GM19043 (cell line): ENCODE measurements around the gene FIBCD1.

Experiments
- ATAC-seq: cut with Tn5 transposase; IDR thresholded peaks from one replicate; pipeline ENCODE4 v1.9.1; 2021; ENCODE audit warnings: low read depth; ENCODE audit not compliant: unreplicated experiment

Gene FIBCD1

DNA sequence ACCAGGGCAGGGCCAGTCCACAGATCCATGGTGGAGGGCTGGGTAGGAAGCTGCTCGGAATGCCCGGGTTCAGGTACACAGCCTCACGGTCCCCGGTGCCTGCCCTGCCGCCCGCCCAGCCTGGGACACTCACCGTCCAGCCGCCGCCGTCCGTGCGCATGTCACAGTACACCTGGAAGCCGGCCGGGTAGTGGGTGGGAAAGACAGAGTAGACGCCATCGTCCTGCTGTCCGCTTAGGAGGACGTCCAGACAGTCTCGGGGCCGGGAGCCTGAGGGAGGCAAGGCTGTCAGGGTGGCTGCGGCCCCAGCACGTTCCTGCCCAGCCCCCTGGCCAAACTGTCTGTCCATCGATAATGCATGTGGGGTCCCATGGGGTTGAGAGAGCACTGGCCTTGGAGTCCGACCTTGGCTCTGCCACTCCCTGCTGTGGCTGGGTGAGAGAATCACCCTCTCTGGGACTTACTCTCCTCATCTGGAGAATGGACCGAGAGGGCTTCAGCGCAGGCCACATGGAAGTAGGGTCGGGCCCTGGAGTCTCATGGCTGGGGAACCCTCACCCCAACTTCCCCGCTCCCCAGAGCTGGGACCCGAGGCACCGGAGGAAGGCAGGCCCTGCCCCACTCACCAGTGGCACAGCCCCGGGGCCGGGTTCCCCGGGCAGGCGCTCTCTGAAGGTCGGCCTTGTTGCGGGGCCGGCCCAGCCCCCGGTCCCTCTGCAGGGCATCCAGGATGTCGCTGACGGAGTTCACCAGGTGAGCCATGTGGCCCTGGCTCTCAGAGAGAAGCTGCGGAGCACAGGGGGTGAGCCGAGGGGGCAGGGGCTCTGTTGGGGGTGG is 15.2 kb downstream of the FIBCD1 start:
- ATAC-seq: no peak

DNA sequence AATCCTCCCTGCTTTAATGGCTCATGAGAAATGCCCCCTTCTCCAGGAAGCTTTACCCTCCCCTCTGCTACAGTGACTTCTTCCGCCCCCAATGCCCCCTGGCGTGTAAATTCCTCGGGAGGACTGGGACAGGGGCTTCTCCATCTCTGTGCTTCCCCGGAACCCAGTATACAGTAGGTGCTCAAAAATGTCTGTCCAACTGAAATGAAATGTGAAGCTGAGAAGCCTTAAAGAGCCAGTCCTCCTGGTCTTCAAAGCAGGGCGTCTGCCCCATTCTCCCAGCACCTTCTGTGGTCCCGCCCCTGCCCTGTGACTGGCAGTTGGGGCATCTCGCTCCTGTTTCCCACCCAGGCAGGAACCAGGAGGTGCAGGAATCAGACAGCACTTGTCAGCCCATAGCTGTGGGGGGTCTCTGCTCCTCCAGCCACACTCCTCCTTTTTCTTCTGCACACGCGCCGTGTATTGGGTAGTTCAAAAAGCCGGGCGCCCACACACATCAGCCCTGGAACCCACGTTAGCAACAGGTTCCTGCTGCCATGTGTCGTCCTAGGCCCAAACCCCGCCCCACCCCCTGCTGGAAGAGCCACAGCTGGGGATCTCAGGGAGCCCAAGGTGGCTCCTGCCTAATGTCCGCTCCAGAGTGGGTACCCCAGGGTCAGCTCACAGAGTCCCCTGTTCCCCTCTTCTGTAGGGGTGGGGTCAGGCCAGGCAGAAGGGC is 16.0 kb downstream of the FIBCD1 start:
- ATAC-seq: no peak

DNA sequence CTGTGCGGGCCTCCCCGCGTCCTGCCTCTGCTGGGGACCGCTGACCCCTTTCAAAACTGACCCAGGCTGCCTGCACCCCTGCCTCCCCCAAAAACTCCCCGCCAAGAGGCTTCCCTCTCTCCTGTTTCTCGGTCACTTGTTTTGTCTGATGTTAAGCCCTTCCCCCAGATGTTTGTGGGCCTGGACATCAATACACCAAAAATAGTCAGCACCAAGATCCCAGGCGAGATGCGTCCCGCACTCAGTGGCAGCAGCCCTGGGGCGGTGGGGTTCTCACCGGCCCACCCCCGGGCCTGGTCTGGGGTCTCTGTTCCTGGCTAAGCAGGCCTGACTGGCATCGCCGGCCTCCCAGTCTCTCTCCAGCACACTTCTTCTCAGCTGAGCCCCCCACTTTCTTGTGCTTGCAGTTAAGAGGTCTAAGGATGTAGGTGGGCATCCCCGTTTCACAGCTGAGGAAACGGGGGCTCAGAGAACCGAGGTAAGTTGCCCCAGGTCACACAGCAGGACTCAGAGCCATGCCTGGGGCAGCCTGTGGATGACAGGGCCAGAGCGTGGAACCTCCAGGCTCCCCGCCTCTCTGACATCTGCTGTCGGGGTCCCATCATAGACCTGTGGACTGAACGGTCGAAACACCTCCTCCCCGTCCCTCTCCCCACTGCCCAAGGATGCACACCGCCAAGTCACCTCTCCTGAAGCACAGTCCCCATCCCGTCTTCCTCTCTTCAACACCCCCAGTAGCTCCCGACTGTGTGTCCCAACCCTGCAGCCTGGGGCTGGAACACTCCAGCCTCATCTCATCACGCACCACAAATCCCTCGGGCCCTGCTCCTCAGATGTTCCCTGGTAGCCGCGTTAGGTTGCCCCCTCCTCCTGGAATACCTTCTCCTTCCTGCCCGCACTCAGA is 16.8 kb downstream of the FIBCD1 start:
- ATAC-seq: no peak

DNA sequence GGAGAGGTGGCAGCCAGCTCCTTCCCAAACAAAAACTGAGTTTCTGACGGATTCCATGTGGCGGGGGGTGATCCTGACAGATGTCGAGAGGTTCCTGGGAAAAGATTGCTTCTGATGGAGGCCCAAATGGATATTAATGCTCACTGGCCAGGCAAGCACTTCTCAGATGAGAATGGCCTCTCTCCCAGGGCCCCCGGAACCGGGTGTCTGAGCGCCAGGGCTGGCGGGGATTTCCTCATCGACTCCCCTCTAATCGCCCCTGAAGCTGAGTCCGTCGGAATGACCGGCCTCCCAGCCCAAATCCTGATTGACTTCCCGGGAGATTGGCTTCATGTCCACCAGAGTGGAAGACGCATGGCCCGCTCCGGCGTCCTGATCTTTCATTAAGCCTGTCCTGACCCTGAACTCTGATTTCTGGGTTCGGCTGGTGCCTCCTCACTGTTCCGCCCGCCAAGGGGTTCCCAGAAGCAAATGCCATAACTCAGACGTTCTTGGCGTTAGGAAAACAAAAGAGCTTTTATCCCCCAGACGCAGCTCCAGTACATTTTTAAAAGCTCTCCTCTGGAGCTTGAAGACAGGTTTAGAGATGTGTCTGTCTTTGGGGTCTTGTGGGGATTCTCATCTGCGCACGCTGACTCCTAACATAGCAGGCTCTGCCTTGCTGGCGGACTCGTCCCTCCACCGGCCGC is 17.6 kb downstream of the FIBCD1 start:
- no peak for ATAC-seq

DNA sequence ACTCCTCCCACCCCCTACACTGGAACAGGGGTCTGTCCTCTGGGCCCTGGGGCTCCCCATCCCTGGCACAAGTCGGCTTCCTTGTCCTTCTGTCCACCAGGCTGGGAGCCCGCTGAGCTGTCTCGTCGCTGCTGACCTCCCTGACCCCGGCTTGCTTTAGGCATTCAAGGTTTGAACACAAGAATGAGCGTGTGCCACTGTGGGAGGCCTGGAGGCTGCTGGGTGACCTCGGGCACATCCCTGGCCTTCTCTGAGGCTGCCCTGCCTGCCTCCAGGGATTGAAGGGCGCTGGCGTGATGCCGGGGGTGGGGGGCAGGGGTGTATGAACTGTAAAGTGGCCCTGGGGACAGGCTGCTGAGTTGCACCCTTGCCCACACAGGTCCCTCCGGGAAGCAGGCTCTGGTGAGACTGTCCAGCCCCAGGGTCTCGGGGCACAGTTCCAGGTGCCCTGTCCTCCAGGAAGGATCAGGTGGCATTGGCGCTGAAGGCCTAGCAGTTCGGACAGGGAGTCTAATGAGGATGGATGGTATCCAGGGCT is 18.2 kb downstream of the FIBCD1 start:
- no peak for ATAC-seq

DNA sequence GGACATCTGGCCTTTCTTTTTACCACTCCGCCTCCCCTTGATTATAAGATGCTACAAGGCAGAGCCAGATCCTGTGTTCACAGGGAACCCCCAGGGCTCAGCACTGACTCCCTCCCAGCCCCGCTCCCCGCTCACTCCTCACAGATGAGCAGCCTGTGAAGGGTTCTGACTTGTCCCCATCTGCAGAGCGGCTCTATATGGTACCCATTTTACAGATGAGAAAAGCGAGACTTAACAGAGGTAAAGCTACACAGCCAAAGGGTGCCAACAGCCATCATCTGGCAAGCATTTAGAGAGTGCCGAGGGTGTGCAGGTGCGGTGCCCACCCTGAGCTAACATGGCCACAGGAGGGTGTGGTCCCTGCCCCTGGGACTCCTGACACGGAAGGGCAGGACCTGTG is 18.8 kb downstream of the FIBCD1 start:
- no peak for ATAC-seq

DNA sequence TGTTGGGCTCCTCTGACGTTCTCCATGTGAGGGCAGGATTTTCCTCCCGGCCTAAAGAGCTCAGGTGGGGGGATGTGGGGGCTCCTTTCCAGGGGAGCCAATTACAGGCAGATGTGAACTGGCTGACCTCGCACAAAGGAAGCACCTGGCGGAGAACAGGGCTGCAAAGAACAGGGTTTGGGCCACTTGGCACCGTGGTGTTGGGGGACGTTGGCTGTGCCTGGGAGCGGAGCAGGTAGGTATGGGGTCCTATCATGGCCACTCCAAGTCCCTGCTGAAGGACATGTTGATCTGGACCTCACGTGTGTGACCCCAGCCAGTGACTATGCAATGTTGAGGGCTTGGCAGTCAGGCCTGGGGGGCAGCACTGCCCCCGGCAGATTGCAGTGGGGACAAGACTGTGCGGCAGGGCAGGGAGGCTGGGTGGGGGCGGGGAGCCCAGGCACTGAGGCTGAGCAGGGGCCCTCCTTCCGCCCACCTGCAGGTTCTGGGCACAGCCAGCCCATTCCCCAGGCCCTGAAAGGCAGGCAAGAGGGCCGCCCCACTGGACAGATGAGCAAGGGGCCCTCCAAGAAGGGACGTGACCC is 19.4 kb downstream of the FIBCD1 start:
- ATAC-seq: no peak

DNA sequence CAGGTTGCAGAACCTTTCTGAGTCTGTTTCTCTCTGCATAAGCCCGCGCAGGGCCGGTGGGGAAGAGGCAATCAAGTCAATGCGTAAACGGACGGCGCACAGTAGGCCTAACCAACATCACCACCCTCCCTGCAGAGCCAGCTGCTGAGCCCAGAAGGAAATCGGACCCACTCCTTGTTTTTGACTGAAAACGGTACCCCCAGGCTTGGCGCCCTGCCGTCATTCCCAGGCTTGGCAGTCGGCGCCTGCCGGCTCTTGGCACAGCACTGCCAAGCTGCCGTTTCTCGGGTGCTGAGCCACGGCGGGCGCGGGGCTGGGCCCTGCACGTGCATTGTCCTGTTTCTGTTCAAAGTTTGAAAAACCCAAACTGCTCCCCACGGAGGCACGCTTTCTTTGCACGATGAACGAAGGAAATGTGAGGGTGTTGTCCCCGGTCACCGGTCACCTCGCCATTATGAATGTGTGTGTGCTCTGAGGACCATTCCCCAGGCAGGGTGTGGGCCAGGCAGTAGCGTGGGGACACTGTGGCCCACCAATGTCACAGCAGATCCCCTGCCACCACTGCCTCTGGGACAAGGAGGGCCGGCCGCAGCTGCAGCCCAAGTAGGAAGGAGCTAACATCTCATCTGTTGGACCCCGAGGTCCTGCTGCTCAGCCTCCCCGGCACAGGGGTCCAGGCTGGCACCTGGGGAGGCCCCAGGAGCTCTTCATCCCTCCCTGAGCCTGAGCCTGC is 20.1 kb downstream of the FIBCD1 start:
- no peak for ATAC-seq

DNA sequence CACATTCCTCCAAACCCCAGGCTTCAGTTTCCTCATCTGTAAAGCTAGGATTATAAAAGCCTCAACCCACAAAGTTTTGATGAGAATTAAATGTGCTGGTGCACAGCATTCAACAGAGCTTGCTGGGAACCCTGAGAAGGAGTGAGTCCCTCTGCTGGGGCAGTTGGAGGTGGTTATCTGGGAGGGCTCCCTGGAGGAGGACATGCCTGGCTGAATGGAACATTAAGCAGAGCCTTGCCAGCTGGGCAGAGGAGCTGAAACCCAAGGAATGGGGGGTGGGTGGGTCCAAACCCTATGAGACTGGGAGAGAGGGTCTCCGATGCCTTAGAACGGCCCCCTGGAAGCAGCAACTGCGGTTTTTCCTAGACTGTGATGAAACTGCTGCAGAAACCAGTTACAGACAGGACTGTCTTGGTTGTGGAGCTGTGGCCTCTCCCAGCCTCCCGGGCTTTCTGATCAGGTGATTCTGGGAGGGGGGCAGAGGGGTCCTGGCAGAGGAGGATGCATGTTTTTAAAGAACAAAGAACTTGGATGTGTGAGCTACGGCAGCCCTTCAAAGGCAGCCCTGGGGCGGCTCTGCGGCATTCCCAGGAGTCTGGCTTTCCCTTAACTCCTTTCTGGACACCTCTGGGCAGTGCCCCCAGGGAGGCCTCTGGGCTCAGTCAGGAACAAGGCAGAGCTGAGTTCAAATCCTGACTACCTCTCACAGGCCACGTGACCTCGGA is 20.8 kb downstream of the FIBCD1 start:
- ATAC-seq: no peak

DNA sequence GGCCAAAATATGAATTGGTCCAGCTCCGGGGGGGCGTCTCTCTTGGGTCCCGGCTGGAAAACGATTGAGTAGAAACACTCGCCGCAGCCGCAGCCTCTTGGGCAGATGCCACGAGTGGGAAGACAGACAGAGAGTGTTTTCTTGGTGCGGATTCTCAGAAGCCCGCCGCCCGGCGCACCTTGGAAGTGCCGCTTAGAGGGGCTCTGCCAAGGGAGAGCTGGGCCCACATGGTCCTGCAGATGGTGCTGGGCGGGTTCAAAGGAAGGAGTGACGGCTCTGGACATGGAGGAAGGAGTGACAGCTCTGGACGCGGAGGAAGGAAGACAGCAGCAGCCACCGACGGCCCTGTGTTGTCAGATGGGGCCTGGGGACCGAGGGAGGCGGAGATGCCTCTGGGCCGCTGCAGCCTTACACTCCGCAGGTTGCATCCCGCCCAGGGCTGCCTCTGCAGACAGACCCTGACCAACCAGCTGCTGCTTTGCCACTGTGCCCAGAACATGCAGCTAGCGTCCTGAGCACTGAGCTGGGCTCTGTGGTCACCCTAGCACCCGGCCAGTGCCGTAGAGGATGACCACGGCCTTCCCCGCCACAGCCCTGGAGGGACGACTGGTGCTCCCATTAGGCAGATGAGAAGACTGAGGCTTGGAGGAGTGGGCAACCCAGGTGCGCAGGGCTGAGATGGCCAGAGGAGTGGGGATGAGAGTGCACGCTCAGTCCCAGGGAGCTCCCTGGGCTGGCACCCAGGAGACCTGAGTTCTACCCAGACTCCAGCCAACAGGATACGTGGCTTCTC is 21.7 kb downstream of the FIBCD1 start:
- ATAC-seq: no peak

DNA sequence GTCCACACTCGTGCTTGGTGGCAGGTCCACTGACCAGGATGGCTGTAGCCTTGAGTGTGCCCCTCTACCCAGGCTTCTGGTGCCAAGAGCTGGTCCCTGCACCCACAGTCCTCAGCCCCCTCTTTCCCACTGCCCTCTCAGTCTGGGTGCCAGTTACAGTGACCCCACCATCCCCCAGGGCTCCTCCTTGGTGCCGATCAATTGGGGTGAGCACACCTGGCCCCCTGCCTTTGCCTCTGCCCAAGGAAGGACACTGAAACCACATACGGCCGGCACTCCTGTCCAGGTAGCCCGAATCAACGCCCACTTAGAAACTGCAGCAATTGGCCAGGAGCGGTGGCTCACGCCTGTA is 24.0 kb downstream of the FIBCD1 start:
- ATAC-seq: no peak

DNA sequence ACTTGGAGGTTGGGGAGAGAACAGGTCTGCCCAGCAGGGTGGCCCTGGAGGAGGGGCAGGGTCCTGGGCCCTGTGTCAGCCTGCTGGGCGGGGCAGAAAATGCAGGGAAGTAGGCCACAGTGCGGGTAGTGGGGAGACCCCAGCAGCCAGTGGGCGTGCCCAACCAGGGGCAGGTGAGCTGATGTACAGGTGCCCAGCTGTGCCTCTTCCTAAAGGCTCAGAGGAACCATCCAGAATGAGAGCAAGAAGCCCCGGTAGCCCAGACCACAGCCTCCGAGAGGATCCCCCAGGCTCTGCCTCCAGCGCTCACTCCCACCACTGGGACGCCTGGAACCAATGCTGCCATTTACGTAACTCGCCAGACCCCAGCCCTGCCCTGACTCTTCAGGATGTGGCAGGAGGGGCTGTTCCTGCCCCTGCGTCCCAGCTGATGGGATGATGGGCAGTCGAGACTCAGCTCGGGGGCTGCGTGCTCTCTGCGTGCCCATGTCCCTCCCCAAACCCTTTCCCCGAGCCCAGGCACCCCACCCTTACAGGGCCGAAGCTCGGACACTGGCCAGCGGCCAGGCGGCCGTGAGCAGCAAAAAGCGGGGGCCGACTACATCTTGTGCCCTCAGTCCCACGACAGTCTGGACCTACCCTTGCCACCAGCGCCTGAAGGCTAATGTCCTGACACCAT is 24.5 kb downstream of the FIBCD1 start:
- no peak for ATAC-seq

DNA sequence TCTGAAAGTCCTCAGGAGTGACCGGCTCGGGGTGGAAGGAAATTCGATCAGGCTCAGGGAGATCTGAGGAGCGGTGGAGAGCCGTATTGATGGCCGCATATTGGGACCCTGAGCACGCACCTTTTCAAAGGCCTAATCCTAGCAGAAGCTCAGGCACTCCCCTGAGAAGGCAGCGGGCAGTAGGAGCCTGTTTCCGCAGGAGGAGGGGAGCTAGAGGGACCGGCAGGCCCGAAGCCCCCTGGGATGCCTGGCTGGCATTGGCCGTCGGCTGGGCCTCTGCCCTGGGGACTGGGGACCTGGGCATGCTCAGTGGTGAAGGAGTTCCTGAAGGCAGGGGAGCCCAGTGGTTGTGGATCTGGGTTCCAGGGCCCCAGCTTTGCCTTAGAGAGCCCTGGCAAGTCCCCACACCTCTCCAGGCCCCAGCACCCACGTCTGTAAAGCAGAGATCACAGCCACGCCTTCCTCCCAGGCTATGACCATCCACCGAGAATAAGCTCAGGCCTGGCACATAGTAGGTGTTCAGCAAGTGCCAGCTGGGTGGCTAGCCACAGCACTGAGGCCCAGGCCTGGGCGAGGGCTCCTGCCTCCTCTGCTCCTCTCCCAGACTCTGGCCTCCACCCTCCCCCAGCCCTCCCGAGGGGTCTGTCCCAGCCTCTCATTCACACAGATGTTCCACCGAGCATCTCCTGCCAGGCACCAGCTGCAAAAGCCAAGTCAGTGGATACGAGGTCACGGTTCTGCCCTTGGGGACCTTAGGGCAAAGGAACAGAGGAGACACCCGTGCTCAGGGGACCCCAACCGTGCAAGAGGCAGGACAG is 25.2 kb downstream of the FIBCD1 start:
- no peak for ATAC-seq

DNA sequence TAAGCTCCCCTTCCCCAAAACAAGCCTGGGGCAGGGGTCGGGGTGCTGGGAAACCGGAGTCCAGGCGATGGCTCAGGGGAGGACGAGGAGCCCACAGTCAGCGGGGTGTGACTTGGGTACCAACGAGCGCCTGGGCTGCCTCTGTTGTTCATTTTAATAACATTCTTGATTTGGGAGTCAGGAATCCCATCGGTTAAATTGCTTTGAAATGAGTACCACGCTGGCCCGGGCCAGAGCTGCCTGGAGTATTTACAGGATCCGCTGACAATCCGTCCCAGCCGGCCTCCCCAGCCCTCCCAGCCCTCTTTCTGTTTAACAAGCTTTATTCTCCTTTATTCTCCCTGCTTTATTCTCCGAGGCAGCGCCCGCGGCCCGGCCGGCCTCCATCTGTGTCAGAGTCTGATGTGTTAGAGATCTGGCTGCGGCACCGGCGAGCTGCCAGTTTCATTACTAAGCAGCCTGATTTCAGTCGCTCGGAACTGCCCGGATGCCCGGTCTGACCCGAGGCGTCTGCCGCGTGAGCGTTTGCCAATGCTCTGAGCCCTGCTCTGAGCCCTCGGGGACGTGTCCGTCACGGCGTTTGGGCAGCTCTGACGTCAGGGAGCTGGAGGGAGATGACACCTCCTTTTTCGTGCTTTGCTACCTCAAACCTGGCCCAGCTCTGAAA is 26.0 kb downstream of the FIBCD1 start:
- no peak for ATAC-seq

DNA sequence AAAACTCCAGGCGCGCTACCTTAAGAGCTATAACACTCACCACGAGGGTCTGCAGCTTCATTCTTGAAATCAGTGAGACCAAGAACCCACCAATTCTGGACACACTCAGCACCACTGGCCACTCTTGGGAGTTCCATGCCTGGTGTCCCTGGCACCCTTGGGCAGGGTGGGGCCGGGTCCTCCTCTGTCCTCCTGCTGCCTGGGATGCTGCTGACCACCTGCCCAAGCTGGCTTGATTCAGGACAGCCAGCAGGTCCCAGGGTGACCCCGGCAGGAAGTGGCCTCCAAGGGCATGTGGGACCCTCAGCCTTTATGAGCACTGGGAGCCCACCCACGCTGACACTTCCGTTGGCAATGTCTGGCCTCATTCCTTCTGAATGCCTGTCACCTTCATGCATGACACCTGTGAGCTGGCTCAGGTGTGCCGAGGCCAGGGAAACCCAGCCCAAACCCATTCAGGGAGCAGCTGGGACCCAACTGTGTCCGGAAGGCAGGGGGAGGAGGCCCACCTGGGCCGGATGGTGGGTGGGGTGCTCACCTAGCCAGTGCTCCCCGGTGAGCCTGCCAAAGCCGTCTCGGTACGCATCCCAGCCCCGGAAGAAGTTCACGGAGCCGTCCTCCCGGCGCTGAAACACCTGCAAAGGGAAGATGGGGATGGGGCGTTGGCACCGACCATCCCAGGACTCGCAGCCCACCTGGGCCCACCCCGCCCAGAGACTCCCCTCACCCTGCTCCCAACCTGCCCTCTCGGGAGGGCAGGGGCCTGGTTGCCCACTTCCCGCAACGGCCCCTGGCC is 27.6 kb downstream of the FIBCD1 start:
- no peak for ATAC-seq
